SIG-M5 treated with dmso at 0.1 percent for 504 hours (cell line): ENCODE results near the gene TES.
"Not testable (repeated sequence)": the region's sequence is repeated elsewhere in the genome, so short reads cannot be mapped to it uniquely, and the experiment has no call there.

Source experiments
- DNase-seq: peaks from one replicate; lab custom pipeline; 2025; ENCODE audit not compliant: unreplicated experiment; lab: John Stamatoyannopoulos, UW

TES gene, protein sequence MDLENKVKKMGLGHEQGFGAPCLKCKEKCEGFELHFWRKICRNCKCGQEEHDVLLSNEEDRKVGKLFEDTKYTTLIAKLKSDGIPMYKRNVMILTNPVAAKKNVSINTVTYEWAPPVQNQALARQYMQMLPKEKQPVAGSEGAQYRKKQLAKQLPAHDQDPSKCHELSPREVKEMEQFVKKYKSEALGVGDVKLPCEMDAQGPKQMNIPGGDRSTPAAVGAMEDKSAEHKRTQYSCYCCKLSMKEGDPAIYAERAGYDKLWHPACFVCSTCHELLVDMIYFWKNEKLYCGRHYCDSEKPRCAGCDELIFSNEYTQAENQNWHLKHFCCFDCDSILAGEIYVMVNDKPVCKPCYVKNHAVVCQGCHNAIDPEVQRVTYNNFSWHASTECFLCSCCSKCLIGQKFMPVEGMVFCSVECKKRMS

DNA sequence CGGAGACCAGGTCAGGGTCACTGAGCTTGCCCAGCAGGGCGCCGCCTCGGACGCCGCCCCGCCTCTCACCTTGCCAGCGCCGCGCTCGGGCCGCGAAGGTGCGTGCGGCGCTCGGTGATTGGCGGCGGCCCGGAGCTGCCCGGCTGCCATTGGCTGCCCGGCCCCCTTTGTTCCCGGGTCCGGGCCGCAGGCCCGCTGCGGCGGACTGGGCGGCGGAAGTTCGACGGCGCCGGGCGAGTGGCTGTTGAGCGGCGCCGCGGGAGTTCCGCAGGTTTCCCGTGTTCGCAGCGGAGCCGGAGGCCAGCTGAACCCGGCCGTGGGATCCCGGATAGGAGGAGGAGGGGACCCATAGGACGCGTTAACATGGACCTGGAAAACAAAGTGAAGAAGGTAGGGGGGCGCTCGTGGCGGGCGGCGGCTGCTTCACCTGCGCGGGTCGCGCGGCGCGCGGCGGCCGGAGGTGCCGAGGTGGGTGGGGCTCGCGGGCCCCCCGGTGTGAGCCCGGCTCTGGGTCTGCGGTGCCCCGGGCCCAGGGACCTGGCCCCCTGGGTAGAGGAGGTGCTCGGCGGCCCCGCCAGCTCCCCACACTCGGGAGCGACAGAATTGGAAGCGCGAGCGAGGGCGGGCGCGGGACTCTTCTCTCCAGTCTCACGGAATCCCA is at the start of gene TES:
Gene TES (plus strand): TSS at position 195 of the 661 bp plus-strand sequence. CDS start 169 bp downstream, at position 364.
- DNase-seq, result peak; percentile 39

DNA sequence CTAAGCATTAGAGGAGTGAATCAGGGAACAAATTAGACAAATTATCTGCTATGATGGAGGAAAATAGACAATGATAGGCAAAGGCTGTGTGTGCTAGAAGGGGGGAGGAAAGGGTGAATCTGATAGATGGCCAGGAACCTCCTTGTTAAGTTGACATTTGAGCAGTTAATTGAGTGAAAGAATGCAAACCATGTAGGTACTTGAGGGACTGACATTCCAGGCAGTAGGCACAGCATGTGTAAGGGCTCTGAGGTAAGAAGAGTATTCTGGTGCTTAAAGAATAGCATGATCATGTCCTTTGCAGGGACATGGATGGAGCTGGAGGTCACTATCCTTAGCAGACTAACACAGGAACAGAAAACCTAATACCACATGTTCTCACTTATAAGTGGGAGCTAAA is 48.6 kb upstream of the TES start:
- no peak for DNase-seq

DNA sequence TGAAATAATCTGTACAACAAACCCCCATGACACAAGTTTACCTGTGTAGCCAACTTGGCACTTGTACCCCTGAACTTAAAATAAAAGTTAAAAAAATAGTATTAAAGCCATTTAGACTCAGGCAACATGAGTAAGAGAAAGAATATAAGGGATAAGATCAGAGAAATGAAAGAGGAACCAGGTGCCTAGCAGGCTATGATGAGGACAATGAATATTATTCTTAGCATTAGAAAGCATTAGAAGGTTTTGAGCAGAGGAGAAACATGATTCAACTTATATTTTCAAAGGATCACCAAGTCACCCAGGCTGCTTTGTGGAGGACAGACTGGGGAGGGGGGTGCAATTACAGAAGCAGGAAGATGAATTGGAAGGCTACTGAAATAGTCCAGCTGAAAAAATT is 48.1 kb upstream of the TES start:
- DNase-seq, result no peak

DNA sequence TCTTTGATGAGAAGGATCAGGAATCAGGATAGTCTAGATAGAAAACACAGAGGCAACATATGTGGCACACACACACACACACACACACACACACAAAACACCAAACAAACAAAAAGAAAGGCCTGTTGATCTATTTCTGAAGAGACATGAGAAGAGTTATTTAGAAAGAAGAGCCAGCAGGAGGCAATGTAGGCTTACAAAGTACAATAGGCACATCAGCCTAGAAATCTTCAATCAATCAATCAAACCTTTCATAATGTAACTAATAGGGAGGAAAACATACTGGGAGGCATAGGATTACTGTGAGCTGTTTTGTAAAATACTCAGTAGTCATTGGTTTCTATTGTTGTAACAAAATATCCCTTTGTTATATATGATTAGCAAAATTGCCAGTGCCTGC is 47.3 kb upstream of the TES start:
- DNase-seq, result no peak

DNA sequence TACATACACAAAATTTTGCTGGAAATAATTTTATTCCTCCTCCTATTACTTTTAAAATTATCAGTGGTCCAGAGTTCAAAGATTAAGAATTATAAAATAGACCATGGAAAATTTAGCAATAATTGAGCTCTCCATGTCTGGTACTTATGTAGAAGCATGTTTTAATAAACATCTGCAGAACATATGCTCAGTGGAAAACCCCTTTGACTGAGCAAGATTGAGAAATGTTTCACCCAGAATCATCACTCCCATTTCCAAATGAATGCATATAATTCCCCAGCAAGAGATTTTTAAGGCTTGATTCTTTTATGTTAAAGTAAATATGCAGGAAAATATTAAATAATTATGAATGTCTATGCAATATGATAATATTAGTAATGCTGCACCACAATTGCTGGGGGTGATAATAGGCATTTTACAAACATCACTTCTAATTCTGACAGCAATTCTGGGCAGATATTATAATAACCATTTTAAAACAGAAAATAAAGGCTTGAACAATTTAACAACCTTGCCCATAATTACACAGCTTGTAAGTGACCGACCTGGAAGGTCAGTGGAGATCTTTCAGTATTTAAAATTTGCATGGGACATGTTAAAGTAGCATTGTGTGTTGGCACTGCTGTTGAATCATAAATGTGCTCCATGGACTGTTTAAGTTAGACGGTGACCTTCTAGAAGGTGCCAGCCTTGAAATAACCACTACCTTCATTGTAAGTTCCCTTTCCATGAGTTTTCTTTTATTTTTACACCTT is 45.6 kb upstream of the TES start:
- no peak for DNase-seq

DNA sequence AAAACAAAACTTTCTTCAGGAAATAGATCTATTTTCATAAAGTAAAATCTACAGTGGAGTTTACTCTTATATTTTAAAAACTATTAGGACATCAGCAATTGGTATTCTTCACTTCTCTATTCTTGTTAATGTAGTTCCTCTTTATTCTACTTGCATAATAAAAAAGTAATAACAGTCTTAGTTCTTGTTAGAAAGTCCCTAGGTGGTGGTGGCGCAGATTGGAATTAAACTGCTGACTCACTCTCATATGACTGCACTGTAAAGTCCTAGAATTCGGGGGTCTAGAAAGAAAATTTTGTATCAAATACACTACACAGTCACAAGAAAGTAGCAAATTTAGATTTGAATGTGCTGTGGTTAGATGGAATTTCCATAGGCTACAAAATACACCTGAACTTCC is 44.6 kb upstream of the TES start:
- DNase-seq, result peak; percentile 33

DNA sequence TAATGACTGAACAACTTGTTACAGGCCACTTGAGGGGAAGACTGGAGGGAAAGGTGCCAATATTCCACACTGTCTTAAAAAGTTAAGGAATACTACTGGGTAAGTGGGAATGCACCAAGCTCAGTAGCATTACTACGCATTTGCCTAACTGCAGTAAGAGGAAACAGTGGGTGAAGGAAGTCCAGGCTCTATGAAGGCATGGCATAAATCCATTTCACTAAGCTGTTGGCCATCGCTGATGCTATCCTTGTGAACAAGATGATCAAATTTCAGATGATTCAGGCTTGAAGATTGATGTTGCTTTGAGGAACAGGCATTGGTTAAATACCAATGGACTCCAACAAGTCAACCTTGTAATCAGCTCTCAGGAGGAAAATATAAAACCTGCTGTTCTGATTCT is 44.2 kb upstream of the TES start:
- no peak for DNase-seq

DNA sequence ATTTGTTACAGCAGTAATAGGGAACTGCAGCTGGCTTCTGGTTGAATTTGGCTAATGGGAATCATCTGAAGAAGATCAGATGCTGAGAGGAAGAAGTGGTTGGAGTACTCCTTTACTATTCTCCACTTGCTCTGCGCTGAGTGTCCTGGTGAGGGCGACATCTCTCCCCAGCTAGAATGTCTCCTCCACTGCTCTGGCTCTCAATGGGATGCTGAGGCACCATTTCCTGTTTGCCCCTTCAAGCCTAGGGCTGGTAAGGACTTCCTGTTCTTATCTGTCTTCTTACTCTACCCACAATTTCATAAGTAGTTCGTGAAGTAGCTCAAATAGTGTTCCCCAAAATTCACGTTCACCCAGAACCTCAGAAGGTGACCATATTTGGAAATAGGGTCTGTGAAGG is 43.2 kb upstream of the TES start:
- peak; percentile 29 for DNase-seq

DNA sequence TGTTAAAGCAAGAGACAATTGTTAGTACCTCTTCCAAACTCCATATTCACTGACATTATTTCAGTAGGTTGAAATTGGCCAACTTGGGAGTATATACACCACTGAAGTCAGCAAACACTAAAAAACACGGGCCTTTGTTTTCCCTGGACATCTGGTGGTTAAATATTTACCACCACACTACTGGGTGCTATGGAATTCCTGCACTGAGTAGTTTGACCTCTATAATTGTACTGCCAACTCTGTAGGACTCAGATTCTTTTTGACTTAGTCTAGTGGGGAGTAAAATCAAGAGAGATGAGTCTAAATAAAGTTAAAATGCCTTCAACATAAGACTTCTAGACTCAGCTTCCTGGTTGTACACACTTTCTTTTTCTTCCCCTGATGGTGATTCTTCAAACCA is 41.3 kb upstream of the TES start:
- no peak for DNase-seq

DNA sequence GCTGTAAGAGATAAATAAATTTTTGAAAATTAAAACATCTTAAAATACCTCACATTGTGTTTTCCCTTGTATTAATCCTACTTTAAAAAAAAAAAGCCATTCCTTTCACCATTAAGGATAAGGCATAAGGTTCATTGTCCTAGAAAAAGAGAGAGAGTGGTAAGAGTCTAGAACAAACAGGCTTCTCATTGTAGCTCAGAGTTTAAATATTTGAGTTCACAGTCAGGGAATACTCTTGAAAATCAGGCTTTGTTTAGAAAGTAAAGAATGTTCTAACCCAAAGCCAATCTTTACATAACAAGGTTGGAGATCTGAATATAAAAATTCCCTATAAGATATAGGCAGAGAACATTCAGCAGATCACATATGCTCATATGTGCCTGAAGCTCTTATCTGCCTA is 40.2 kb upstream of the TES start:
- no peak for DNase-seq

DNA sequence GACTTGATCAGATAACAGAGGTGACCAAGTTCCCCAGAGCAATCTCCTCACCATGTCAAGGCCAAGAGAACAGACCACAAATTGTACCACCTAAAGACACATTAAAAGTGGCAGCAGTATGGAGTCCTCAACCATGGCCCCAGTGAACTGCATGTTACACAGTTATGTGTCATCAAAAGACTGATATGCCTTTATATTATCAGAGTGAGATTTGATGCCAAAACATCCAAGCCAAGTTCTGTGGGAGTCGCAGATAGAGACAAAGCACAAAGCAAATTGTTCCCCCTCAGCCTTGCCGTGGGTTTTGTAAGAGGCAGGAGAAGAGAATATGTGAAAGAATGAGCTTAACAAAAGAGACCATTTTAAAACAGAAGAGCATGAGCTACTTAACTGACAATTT is 39.2 kb upstream of the TES start:
- no peak for DNase-seq

DNA sequence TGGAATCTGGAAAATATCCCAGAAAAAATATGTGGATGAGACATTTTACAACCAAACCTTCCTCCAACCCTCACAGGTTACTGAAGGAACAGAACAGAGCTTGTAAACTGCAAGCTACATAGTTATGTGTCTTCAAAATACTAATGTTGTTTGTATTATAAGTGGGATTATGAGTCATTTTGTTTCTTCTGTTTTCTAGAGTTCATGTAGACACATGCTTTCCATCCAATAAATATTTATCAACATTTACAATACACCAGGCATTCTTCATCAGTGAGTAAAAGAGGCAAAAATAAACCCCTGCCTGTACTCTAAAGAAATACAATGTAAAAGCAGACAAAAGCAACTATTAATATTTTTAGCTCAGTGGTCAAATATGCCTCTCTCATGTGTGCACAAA is 38.0 kb upstream of the TES start:
- DNase-seq, result no peak

DNA sequence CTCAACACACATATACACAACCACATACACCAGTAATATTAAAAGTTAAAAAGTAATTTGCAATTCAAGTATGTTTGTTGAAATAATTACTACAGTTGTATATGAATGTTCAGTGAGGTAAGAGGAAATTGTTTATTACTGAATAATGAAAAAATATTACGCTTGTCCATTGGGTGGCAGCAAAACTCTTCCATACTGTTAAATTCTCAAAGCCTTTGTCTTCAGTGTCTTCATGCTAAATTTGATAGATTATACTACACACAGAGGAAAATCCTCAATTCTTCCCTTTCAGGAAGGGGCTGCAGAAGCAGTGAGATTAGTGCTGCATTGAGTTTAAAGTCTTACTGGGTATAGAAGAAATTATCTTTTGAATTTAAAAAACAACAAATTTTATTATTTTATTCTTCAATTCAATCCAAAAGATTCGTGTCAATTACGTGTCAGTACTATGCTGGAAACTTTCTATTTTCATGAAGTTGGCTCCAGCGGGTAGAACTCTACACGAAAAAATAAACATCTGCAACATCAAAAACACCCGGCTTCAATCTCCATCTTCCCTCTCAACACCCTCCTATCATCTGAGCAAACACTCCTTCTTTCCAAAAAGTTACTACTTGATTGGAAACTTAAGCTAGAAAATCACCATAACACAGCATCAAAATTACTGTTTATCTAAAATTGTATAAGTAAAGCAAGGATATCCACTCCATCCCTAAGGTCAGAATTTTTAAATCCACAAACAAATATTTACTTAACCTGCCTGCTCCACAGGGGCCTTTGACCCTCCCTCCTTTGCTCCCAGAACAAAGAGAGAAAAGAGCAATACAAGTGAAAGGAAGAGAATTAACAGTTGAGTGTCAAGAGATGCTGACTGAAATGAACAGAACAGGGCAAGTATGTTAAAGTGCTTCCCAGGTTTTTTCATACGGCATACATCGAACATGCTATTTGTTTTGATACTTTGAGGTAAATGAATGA is 37.0 kb upstream of the TES start:
- DNase-seq, result peak; percentile 46

DNA sequence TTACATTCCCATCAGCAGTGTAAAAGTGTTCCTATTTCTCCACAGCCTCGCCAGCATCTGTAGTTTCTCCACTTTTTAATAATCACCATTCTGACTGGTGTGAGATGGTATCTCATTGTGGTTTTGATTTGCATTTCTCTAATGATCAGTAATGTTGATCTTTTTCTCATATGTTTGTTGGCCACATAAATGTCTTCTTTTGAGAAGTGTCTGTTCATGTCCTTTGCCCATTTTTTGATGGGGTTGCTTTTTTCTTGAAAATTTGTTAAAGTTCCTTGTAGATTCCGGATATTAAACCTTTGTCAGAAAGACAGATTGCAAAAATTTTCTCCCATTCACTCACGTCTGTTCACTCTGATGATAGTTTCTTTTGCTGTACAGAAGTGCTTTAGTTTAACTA is 35.2 kb upstream of the TES start:
- DNase-seq, result not testable (repeated sequence)

DNA sequence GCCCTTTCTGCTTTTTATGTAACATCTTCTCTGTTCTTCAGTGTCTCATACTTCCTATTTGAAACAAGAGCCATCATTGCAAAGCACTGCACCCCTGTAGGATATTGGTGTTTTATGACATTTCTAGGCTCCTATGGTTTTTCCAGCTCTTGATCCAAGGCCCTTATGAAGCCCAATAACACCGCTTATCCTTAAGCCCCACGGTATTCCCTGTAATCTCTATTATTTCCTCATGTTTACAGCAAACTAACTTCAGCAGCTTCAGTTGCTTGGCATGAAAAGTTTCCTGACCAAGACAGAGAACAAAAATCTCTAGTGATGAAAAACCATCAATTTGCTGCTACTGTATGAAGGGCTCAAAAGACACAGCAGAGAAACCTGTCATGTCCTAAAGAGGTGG is 34.1 kb upstream of the TES start:
- no peak for DNase-seq

DNA sequence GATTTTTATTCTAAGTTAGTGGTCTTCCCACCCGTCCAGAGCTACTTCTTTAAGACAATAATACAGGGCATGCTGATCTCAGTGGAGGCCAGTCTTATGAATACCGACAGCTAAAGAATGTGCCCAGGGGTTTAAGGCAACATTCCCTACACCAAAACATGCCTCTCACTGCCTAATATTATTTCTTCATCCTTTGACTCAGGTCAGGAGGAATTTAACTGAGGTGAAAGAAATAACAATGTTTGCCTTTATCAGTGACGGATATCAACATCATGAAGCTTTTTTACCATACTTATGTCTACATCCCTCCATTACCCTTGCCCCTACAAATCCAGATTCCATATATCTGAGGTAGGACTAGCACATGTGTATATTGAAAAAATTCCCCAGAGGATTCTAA is 33.3 kb upstream of the TES start:
- DNase-seq, result no peak

DNA sequence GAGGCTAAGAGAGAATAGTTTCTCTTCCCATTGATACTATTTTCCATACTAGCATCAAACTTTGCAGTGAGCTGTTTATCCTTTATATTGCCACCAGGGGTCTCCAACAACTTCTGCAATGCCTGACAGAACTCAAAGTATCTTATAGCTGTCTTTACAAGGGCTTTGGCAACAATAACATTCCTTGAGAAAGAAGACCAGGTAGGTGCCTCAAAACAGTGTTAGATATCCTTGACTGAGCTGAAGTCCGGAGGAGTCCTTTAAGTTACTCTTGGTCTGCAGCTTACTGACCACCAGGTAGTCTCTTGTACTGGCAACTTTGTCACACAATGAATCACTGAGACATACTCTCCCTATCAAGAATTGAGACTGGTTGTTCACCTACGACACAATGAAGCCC is 30.0 kb upstream of the TES start:
- DNase-seq, result peak; percentile 55

DNA sequence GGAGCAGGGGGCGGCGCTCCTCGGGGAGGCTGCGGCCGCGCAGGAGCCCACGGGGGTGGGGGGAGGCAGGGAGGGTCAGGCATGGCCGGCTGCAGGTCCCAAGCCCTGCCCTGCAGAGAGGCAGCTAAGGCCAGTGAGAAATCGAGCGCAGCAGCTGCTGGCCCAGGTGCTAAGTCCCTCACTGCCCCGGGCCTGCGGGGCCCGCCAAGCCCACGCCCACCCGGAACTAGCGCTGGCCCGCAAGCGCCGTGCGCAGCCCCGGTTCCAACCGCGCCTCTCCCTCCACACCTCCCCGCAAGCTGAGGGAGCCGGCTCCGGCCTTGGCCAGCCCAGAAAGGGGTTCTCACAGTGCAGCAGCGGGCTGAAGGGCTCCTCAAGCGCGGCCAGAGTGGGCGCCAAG is 28.3 kb upstream of the TES start:
- no peak for DNase-seq

DNA sequence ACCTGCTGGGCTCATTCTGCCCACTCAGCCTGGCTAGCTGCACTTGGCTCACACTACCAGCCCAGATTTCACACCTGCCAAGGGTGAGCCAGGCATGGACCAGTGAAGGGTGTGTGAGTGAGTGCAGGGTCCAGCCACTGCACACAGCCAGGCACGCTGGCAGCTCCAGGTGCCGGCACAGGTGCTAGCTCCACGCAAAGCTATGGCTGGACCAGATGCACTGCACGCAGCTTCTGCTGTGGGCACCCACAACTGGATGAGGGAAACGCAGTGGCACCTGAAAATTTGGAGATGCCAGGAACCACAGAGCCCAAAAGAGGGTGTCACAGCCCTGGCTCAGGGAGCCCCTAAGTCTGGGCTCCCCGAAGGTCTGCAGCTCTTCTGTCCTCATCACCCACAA is 24.9 kb upstream of the TES start:
- DNase-seq, result no peak

DNA sequence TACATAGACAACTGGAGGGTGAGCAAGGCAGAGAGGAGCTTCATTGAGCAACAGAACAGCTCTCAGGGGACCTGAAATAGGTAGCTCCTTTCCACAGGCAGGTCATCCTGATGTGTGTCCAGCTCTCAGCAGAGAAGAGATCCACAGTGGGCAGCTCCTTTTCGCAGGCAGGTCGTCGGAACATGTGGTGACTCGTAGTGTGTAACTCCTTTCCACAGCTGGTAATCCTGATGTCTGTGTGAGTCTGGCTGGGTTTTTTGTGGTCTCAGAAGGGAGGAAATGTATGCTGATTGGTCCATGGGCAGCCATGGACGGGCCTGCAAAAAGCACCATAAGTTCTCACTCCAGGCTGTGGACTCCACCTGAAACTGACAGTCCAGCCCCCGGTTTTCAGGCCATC is 24.4 kb upstream of the TES start:
- DNase-seq, result no peak

DNA sequence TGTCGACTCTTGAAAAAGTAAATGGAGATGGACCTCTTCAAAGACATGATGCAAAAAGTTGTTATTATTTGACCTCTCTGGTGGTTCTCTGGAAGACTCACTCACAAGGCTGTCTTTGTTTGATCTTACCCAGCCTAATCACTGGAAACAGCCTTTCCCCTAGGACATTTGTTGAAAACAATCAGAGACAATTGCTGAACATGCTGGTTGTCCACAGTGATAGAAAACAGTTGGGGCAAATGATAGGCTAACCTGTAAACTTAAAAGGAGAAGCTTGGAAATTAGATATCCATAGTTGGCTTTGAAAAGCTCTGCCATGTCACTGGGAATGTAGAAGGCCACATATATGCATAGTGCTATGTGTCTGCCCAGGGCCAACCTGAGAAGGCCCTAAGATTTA is 22.9 kb upstream of the TES start:
- DNase-seq, result no peak
